GM20000 (cell line): Measurements from ENCODE around the gene ZNF469.

Experiments
- DNase-seq: peaks from one replicate; pipeline ENCODE4 v3.0.0; 2012; ENCODE audit warnings: low spot score
- TF ChIP-seq, protein P1 (sequence below): IDR thresholded peaks from 2 replicates; pipeline ENCODE4 v1.5.1; 2012; ENCODE audit warnings: mild to moderate bottlenecking, control low read depth; ENCODE audit errors: extremely low read depth, missing control alignments

The ZNF469 gene

DNA sequence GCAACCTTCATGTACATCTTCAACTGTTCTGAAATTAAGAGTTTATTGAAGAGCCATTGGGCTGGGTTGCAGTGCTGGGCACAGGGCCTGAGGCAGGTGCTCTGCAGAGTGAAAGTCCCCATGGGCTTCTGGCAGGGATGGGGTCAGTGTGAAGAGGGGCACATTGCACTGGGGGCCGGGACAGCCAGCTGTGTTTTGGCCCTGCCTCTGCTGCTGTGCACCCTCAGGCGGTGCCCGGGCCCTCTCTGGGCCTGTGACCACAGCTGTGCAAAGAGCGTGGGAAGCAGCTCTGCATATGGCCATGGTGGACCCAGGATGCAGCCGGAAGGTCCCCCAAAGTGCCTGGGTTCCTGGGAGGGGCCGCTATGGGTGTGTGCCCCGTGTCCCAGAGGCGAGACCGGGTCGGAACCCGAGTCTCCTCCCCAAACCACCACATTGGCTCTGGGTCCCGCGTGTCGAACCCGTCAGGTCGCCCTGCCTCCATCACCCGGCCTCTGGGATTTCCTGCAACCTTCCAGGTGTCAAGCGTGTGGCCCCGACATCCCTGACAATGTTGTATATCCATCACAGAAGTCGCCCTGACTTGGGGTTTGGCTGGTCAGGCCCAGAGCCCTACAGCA is 38.2 kb upstream of the ZNF469 start:
- TF ChIP-seq, protein P1, sequence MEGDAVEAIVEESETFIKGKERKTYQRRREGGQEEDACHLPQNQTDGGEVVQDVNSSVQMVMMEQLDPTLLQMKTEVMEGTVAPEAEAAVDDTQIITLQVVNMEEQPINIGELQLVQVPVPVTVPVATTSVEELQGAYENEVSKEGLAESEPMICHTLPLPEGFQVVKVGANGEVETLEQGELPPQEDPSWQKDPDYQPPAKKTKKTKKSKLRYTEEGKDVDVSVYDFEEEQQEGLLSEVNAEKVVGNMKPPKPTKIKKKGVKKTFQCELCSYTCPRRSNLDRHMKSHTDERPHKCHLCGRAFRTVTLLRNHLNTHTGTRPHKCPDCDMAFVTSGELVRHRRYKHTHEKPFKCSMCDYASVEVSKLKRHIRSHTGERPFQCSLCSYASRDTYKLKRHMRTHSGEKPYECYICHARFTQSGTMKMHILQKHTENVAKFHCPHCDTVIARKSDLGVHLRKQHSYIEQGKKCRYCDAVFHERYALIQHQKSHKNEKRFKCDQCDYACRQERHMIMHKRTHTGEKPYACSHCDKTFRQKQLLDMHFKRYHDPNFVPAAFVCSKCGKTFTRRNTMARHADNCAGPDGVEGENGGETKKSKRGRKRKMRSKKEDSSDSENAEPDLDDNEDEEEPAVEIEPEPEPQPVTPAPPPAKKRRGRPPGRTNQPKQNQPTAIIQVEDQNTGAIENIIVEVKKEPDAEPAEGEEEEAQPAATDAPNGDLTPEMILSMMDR = no peak
- DNase-seq = no peak

DNA sequence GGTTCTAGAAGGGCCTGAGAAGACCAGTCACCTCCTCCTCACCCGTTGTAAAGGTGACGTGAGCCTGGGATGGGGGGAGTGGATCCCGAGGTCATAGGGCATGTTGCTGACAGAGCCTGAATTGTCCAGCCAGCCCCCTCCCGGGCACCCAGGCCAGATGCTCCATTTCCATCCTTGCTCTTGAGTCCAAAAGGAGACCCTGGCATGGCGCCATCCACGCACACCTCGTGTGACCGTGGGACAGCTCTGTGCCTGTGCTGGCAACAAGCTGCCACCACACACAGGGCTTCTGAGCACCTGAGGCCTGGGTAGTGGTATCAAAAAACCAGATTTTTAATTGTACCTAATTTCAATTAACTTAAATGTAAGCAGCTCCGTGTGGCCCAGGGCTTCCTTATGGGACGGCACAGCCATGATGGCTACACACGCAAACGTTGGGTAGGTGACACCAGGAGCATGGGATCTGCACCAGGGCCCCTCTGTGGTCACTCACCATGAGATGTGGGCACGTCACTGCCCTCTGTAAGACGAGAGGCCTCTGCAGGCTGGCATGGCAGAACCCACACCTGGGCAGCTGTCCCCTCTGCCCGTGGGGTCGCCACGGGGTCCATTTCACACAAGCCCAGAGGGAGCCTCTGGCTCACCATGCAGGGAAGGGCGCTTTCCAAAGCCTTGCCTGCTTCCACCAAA is 37.6 kb upstream of the ZNF469 start:
- TF ChIP-seq, protein P1 = no peak
- no peak for DNase-seq

DNA sequence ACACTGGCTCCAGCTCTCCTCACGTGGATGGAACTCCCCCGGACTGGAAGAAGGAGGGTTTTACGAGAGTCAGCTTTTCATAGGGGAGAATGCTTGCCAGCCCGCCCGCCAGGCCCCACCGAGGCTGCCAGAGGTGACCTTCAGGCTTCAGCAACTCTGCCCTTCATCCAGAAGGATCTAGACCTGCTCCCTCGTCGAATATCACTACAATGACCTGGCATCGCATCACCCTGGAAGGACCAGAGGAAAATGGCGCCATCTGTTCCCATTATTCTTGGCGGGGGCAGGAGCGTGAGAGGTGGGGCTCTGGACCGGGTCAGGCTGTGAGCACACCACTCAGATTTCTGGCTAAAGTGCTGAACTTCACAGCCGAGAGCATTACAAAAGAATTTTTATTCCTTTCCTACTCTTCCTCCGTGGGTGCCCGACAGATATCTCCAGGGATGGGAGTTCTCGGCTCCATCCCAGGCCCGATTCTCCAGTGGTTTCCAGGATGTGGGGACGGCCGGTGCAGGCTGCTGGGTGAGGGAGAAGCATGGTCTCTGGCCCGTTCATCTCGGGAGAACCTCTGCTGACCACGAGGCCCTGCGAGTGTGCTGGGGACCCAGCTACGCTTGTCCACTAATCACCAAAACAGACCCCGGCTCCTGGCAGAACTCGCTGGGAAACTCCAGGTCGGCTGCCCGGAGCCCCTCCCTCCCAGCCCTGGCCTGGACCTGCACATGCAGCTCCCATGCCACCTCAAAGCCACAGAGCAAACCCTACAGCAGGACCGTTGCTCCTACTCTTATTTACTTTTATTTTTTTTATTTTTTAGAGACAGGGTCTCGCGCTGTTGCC is 36.8 kb upstream of the ZNF469 start:
- DNase-seq = no peak
- TF ChIP-seq, protein P1 = no peak

DNA sequence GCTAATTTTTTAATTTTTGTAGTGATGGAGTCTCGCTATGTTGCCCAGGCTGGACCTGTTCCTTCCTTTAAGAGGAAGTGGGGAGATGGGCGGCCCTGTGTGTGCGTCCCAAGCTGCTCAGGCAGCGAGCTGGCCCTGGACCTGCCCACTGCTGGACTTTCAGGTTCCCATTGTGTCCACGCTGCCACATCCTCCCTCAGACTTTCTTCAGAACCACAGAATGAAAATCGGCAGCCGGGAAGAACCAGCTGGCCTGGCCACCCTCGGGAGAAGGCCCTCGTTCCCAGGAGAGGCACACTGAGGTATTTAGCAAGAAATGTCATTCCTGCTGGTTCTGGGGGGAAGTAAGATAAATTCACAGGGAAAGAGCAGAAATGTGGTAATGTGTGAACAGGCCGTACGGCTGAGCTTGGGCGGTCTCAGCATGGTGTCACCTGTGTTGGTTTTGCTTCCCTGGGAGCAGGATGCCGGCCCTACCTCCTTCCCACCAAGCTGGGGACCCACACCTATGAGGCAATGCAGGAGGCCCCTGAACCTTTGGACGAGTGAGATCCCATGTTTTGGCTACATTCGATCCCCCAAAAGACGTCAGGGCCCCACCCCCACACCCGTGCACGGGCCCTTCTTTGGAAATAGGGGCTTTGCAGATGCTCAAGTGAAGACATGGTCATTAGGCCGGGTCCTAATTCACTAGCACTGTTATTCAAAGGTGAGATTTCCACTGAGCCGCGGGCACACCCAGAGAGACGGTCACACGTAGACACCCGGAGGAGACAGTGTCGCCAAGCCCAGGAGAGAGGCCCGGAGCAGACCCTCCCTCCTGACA is 35.9 kb upstream of the ZNF469 start:
- TF ChIP-seq, protein P1 = no peak

DNA sequence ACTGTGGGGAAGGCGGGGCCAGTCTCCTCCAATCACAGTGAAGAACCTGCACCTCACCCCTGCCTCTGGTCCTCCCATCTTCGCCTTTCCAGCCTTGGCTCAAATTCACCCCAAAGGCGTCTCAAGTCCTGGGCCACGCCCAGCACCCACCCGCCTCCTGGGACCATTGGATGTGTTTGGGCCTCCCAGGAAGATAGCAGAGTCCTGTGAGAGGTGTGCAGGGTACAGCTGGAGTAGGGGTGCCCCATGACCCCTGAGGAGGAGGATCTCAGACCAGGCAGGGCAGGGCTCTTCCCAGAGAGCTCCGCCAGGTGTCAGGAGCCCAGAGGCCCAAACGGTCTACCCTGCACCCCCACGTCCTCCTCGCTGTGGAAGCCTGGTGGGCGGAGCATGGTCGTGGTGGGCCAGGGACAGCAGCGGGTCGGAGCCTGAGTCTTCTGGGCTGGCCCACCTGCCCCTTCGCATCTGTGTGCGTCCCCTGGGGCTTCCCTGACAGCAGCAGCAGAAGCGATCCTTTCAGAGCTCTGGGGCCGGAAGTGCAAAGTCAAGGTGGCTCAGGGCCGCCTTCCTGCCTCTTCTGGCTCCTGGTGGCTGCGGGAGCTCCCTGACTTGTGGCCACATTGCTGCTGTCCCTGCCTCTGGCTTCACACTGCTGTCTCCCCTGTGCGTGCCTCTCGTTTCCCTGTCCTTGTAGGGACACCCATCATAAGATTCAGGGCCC is 34.9 kb upstream of the ZNF469 start:
- peak; percentile 76 for DNase-seq

More for the DNA sequence above, 35.9 kb upstream of the ZNF469 start:
- DNase-seq = no peak

More for the DNA sequence above, 34.9 kb upstream of the ZNF469 start:
- TF ChIP-seq, protein P1 = no peak
